NK-92 treated with Interleukin-12 subunit alpha and Interleukin-12 subunit beta, amount 100 ng/mL, for 24 hours (cell line): ENCODE data around the gene POLR2E.
"Not testable (repeated sequence)": the region's sequence is repeated elsewhere in the genome, so short reads cannot be mapped to it uniquely, and the experiment has no call there.

Experiments
- DNase-seq: peaks from one replicate; lab custom pipeline; 2025; lab: John Stamatoyannopoulos, UW

POLR2E gene

GRCh38 chr19:1094978-1095701, at the start of gene POLR2E:
Gene POLR2E (minus strand): TSS chr19:1095375. CDS start chr19:1095315, 60 bp downstream.
- peak; percentile 97 for DNase-seq

GRCh38 chr19:1144741-1145140, 49.6 kb upstream of the POLR2E start:
- no peak for DNase-seq

- DNase-seq, result no peak
These were observed 48.7 kb upstream of the POLR2E start for GRCh38 chr19:1143828-1144399.

DNA sequence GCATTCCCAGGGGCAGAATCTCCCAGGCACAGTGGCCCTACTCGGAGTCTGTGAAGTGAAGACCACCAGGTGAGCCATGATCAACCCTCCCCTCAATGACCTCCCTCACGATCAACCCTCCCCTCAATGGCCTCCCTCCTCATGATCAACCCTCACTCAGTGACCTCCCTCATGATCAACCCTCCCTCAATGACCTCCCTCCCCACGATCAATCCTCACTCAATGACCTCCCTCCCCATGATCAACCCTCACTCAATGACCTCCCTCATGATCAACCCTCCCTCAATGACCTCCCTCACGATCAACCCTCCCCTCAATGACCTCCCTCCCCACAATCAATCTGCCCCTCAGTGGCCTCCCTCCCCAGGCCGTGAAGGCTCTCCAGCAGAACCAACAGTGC, 46.8 kb upstream of the POLR2E start:
- DNase-seq, result no peak

DNA sequence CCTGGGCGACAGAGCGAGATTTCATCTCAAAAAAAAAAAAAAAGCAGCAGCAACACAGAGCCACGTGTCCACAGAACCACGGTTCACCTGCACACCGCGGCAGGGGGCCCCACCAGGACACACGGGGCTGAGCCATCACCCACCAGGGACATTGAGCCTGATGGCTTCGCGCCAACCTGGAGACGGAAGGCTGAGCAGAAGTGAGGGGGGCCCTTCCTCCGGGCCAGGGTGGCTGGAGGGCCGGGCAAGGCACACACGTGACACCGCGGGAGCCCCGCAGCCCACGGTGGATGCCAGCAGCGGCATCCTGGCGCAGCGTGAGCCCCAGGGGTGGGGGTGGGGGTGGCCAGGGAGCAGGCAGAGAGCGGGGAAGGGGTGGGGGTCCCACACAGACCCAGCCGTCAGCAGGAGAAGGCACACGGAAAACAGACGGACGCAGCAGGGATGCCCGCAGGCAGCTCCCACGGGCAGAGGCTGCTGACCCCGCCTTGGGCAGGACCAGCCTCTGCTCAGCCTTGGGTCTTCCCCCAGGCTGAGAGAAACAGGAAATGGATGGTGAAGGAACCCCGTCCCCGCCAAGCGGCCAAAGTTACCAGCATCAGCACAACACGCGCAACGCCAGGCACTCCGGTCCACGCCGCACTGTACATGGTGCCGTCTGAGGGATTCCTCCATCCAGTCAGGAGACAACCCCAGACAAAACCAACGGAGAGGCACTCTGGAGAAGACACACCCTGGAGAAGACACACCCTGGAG, 45.3 kb upstream of the POLR2E start:
- DNase-seq, result no peak

- no peak for DNase-seq
These were observed 44.0 kb upstream of the POLR2E start for GRCh38 chr19:1139126-1139525.

GRCh38 chr19:1138121-1138520, 42.9 kb upstream of the POLR2E start:
- DNase-seq, result no peak

DNA sequence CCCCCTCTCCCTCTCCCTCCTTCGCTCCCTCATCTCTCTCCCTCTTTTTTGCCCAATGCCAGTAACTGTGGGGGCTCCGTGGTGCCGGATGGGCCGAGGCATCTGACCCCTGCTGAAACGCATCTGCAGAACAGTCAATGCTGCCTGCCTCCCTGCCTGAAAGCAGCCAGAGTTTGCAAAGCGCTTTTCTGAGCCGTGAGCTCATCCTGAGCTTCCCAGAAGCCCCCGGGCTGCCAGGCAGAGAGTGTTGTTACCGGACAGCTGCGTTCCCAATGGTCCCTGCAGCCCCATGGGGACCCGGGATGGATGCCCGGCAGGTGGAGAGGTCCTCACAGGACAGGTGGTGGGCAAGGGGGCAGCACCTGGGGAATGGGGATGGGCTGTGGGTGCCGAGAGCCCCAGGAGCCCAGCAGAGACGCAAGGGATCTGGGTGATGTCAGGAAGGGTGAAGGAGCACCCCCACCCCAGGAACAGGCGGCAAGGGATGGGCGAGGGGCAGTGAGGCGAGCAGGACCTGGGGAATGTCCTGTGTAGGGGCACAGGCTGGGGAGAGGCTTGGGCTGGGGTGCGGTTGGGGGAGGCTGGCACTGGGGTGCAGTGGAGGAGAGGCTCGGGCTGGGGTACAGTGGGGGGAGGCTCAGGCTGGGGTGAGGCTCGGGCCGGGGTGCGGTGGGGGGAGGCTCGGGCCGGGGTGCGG, 41.6 kb upstream of the POLR2E start:
- DNase-seq, result no peak

GRCh38 chr19:1136201-1136600, 41.0 kb upstream of the POLR2E start:
- DNase-seq, result no peak

DNA sequence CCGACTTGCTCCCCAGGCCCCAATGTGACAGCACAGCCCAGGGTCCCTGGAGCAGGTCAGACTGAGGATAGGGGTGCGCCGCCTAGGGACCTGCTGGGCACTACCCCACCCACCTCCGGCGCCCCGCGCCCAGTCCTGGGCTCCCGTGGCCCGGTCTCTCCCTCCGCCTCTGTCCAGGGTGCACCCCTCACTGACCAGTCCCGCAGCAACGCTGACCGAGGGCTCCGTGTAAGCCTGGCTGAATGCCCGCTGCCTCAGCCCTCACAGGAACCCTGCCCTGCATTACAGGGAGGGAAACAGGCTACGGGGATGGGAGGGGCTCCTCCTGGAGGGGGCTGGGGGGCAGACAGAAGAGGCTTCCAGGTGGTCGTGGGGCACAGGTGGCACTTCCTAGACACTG, 40.3 kb upstream of the POLR2E start:
- DNase-seq, result no peak

DNA sequence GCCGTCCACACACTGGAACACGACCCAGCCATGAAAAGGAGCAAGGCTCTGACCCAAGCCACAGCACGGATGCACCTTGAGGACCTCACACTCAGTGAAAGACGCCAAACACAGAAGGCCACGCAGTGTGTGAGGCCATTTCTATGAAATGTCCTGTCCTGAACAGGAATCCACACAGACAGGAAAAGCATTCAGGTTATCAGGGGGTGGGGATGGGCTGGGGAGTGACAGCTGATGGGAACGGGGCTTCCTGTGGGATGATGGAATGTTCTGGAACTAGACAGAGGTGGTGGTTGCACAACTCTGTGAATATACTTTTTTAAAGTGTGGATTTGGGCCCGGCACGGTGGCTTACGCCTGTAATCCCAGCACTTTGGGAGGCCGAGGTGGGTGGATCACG, 39.3 kb upstream of the POLR2E start:
- no peak for DNase-seq

GRCh38 chr19:1133471-1133929, 38.3 kb upstream of the POLR2E start:
- DNase-seq, result no peak

DNA sequence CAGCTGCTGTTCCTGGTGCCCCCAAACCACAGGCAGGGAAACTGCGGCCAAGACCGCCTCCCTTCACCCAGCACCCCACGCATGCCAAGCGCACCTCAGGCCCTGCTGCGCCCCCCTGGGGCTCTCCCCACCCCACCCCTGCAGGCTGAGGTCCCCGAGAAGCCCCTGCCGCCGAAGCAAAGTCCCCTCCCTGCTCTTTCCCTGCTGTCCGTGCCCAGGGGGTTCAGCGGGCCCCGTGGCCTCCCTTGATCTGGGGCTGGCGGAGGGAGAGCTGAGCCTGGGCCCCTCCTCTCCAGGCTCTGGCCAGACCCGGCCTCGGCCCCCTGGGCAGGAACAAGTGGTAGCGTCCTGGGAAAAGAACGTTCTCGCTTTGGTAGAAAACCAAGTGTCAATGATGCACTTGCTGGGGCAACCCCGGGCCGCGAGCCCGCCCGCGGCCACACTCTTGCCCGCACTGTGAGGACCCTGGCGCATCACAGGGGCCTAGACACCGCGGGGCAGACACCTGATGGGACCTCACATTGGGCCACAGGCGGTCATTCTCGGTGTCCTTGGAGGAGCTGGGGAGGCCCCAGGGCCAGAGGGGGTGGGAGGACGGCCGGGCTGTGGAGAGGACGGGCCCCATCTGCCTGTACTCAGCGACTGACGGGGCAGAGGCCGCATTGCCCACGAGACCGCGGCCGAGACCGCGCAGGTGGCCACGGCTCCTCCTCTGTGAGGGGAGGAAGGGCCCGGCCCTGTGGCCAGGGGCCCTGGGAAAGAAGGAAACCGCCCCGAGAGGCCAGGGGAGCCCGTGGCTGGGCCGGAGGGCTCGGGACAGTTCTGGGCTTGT, 37.6 kb upstream of the POLR2E start:
- no peak for DNase-seq

- peak; percentile 78 for DNase-seq
These were observed 36.8 kb upstream of the POLR2E start for GRCh38 chr19:1131718-1132551.

DNA sequence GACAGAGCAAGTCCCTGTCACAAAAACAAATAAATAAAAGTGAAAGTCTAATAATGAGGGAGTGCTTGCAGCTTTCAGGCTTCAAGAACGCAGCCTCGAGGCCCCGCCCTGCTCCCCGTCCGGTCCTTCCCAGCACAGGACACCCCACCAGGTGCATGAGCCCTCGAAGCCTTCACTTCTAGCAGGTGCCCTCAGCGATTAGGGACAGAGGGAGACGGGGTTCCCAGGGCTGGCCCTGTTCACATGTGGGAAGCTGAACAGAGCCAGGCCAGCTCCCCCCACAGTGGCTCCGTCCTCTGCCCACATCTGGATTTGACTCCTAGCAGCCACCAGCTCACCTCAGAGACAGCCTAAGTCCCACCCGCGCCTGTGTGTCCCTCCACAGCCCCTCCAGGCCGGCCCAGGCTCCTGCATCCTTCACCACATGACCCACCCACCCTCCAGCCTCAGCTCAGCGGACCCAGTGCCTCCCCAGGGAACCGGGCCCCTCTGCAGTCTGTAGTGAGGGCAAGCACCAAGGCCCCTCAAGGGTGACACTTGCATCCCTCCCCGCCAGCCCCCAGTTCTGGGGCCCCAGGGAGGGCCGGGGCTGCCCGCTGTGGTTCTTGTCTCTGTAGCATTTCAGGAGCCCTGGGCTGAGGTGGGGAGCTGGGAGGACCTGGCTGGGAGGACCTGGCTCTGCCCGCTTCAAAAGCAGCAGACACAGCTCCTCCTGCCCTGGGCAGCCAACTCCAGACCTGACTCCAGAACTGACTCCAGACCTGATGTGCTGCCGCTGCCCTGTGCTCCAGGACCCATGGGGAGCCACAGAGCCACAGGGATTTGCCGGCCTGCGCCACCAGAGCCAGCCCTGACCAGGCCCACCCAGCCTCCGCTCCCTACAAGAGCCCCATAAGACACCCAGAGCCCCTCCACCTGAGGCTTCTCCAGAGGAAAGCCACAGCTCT, 35.9 kb upstream of the POLR2E start:
- DNase-seq, result no peak

- DNase-seq, result no peak
These were observed 34.4 kb upstream of the POLR2E start for GRCh38 chr19:1129535-1129934.

DNA sequence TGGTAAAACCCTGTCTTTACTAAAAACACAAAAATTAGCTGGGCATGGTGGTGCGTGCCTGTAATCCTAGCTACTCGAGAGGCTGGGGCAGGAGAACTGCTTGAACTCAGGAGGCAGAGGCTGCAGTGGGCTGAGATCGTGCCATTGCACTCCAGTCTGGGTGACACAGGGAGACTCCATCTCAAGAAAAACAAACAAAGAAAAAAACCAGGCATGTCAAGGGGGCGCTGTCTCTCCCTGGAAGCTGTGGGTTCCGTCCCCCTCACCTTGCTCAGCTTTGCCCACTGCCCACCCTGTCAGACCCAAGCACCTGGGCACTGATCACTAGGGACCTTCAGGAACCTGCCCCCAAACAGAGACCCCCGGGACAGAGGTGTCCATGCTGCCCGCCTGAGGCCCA, 33.9 kb upstream of the POLR2E start:
- DNase-seq, result not testable (repeated sequence)

DNA sequence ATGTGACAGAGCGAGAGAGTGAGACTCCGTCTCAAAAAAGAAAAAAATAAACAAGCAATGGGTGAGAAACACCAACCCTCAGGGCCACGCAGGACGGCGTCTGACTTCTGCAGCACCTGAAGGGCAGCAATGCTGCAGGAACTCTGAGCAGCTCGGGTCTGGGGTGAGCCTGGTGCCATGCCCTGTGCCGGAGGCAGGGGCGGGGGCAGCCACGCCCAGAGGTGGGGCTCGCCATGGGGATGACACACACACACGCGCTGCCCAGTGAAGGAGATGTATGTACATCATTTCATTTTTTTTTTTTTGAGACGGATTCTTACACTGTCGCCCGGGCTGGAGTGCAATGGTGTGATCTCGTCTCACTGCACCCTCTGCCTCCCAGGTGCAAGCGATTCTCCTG, 32.9 kb upstream of the POLR2E start:
- no peak for DNase-seq

- DNase-seq, result no peak
These were observed 32.0 kb upstream of the POLR2E start for GRCh38 chr19:1126984-1127760.
